Prostate gland (tissue), 2 donors: ENCODE data around the gene KAZN.

ENCODE experiments used
- CTCF ChIP-seq, 4 experiments: fragments of 200-600 bp in 2 of 4; fragments of 450-650 bp in 2 of 4; sonication (generic) in 2 of 4; IDR thresholded peaks; 1 replicate in 3 of 4; 2 replicates in 1 of 4; pipeline ENCODE4 v1.5.1; 2016 to 2019; ENCODE audit warnings: antibody characterized with exemption in 4 of 4, mild to moderate bottlenecking in 2 of 4, moderate library complexity in 2 of 4
- POLR2A ChIP-seq: fragments of 450-650 bp; IDR thresholded peaks from one replicate; pipeline ENCODE4 v1.6.1; 2016; ENCODE audit warnings: antibody characterized with exemption, mild to moderate bottlenecking
- POLR2AphosphoS5 ChIP-seq: sonication (generic); formaldehyde crosslinking; IDR thresholded peaks from one replicate; pipeline ENCODE4 v1.6.1; 2017; ENCODE audit warnings: antibody characterized with exemption

- TF ChIP-seq POLR2AphosphoS5 (no peak), CTCF (IDR thresholded peaks at IDR 0.05) (no peak), POLR2A (no peak)
Measured at GRCh38 chr1:14656384-14656937, 58.0 kb downstream of the KAZN start.
